Mesothelial cell of epicardium (in vitro differentiated cells): Measurements from ENCODE around the gene HTR2A. TPM values are rescaled to one million over a fixed set of nuclear protein-coding genes. Genes with fewer than 3 reads are reported as not detected.
A peak's percentile ranks its signal among the peaks of the same experiment; 100 is the strongest.

Experiments used
- DNase-seq, 2 experiments: peaks; one replicate each; pipeline ENCODE4 v3.0.0; 2021; ENCODE audit warnings: low spot score in 2 of 2; ENCODE audit not compliant: unreplicated experiment in 2 of 2
- H3K27ac Mint-ChIP-seq: 2 replicates; pipeline ENCODE4 v1.8.0; 2021; ENCODE audit warnings: mixed read lengths
- H3K27me3 Mint-ChIP-seq: 2 replicates; pipeline ENCODE4 v1.8.0; 2021; ENCODE audit warnings: low read depth, mixed read lengths
- H3K36me3 Mint-ChIP-seq: 2 replicates; pipeline ENCODE4 v1.8.0; 2021; ENCODE audit warnings: mixed read lengths
- H3K4me1 Mint-ChIP-seq: 2 replicates; pipeline ENCODE4 v1.8.0; 2021; ENCODE audit warnings: mixed read lengths
- H3K4me3 Mint-ChIP-seq: 2 replicates; pipeline ENCODE4 v1.8.0; 2021; ENCODE audit warnings: mild to moderate bottlenecking, moderate library complexity, mixed read lengths
- H3K9me3 Mint-ChIP-seq: 2 replicates; pipeline ENCODE4 v1.8.0; 2021; ENCODE audit warnings: mixed read lengths
- total RNA-seq: library from RNA; stranded (reverse); gene quantifications from 3 replicates; pipeline ENCODE4 v1.2.1, GENCODE V29; 2021
- TF ChIP-seq, protein P1 (sequence below): fragments of 200-600 bp; sonication (generic); IDR thresholded peaks from one replicate; pipeline ENCODE4 v1.5.0; 2021; ENCODE audit warnings: antibody characterized with exemption; ENCODE audit not compliant: unreplicated experiment

The HTR2A gene
- total RNA-seq, 1 donor from 2014 or later: 0.83 TPM

DNA sequence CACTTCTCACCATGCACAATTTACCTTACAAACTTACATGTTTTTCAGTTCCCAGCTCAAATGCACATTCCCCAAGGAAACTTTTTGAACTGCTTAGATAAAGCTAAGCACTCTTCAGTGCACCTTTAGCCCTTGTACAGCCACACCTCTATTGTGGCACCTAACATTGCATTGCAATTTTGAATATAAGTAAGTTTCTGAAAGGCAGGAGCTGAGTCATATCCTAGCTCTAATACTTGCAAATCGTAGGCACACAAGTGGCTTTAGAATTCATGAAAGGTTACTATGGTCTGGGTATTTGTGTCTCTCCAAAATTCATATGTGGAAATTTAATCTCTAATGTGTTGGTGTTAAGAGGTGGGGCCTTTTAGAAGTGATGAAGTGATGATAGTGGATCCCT lies 95.0 kb downstream of the HTR2A start:
- peaks cover 10% of the 10 kb centered on the region for H3K4me1 Mint-ChIP-seq
- TF ChIP-seq, protein P1, sequence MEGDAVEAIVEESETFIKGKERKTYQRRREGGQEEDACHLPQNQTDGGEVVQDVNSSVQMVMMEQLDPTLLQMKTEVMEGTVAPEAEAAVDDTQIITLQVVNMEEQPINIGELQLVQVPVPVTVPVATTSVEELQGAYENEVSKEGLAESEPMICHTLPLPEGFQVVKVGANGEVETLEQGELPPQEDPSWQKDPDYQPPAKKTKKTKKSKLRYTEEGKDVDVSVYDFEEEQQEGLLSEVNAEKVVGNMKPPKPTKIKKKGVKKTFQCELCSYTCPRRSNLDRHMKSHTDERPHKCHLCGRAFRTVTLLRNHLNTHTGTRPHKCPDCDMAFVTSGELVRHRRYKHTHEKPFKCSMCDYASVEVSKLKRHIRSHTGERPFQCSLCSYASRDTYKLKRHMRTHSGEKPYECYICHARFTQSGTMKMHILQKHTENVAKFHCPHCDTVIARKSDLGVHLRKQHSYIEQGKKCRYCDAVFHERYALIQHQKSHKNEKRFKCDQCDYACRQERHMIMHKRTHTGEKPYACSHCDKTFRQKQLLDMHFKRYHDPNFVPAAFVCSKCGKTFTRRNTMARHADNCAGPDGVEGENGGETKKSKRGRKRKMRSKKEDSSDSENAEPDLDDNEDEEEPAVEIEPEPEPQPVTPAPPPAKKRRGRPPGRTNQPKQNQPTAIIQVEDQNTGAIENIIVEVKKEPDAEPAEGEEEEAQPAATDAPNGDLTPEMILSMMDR: no peak
- DNase-seq: no peak
- no peaks in the 10 kb centered on the region for H3K27me3 Mint-ChIP-seq
- no peaks in the 10 kb centered on the region for H3K36me3 Mint-ChIP-seq
- H3K27ac Mint-ChIP-seq: no peak overlapping the region
- no peak overlapping the region for H3K4me3 Mint-ChIP-seq
- no peaks in the 10 kb centered on the region for H3K9me3 Mint-ChIP-seq

GRCh38 chr13:46799139-46799538 lies 97.7 kb downstream of the HTR2A start:
- DNase-seq: no peak
- no peak overlapping the region for H3K4me3 Mint-ChIP-seq
- H3K36me3 Mint-ChIP-seq: peaks cover 1% of the 10 kb centered on the region
- H3K27me3 Mint-ChIP-seq: no peaks in the 10 kb centered on the region
- H3K4me1 Mint-ChIP-seq: peaks cover 22% of the 10 kb centered on the region
- H3K27ac Mint-ChIP-seq: no peak overlapping the region
- no peaks in the 10 kb centered on the region for H3K9me3 Mint-ChIP-seq
- TF ChIP-seq, protein P1: no peak

- H3K27ac Mint-ChIP-seq: peak overlapping the region; percentile 95
These were observed 99.2 kb downstream of the HTR2A start for GRCh38 chr13:46797501-46798237.

GRCh38 chr13:46796515-46797474 lies 100.1 kb downstream of the HTR2A start, which contains the start of gene ESD:
TSS of gene ESD (minus strand) at chr13:46797161. CDS start at chr13:46791413, 5,748 bp downstream.
- TF ChIP-seq, protein P1: no peak
- Mint-ChIP-seq H3K4me3 (peak within 1 kb of the TSS; percentile 87), H3K27ac (peak within 1 kb of the TSS; percentile 95), H3K36me3 (peaks cover 1% of the 10 kb centered on the region), H3K9me3 (no peaks in the 10 kb centered on the region), H3K27me3 (no peaks in the 10 kb centered on the region), H3K4me1 (peaks cover 25% of the 10 kb centered on the region)
- peak; percentile 79 to 90 for DNase-seq

More at GRCh38 chr13:46797501-46798237, 99.2 kb downstream of the HTR2A start:
- Mint-ChIP-seq H3K4me1 (peaks cover 25% of the 10 kb centered on the region), H3K9me3 (no peaks in the 10 kb centered on the region), H3K4me3 (peak overlapping the region; percentile 87), H3K36me3 (peaks cover 1% of the 10 kb centered on the region), H3K27me3 (no peaks in the 10 kb centered on the region)
- TF ChIP-seq, protein P1: no peak
- no peak for DNase-seq

GRCh38 chr13:46796129-46796514 lies 100.7 kb downstream of the HTR2A start:
- TF ChIP-seq, protein P1: no peak
- peaks cover 25% of the 10 kb centered on the region for H3K4me1 Mint-ChIP-seq
- H3K27ac Mint-ChIP-seq: peak overlapping the region; percentile 95
- no peaks in the 10 kb centered on the region for H3K27me3 Mint-ChIP-seq
- peak overlapping the region; percentile 87 for H3K4me3 Mint-ChIP-seq
- no peaks in the 10 kb centered on the region for H3K9me3 Mint-ChIP-seq
- H3K36me3 Mint-ChIP-seq: peaks cover 1% of the 10 kb centered on the region
- DNase-seq: no peak
